Measurements from ENCODE around the gene MED13L.

The MED13L gene

DNA sequence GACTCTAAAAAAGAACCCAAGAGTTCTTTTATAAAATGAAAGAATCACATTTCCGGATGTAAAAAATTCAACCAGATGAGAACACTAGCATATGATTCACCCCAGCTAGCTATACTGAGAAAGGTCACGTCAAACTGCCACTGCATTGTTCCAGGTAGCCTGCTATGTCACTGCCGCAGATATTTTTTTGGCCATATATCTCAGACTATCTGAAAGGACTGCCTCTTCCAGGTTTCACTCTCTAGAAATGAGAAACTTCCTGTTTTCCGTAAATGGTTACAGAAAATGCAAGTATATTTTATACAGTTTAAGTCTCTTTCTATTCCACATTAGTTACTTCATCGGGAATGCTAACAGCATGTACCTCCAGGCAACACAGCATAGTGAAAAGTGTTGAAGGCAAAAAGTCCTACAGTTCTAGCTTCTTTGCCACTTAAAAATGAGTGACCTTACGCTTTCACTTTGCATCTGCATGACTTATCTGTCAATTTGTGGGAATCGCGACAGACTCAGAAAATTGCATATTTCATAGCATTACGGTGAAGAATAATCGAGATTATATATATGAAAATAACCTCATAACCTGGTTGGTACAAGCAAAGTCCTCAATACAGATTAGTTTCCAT lies 105.2 kb downstream of the MED13L start:
- no peak overlapping the region for H3K4me2 ChIP-seq (ENCODE audit: low read length)
- no peaks in the 10 kb centered on the region for H3K27me3 ChIP-seq (ENCODE audit: control insufficient read depth, insufficient read depth, low read length)
- no peak overlapping the region for H3K9ac ChIP-seq (ENCODE audit: low read depth, low read length)
- H3K36me3 ChIP-seq (ENCODE audit: insufficient read depth, low read length), result no peaks in the 10 kb centered on the region
- H3K4me1 ChIP-seq (ENCODE audit: control insufficient read depth, insufficient read depth, low read length), result peaks cover 15% of the 10 kb centered on the region
- no peak overlapping the region for H3K4me3 ChIP-seq (ENCODE audit: low read length)
- H3K9me3 ChIP-seq (replicated peaks; ENCODE audit: low read length), result no peaks in the 10 kb centered on the region

GRCh38 chr12:116171549-116171948 lies 105.9 kb downstream of the MED13L start:
- Histone ChIP-seq H3K4me1 (ENCODE audit: control insufficient read depth, insufficient read depth, low read length) (peaks cover 16% of the 10 kb centered on the region), H3K27me3 (ENCODE audit: control insufficient read depth, insufficient read depth, low read length) (no peaks in the 10 kb centered on the region), H3K9ac (ENCODE audit: low read depth, low read length) (no peak overlapping the region), H3K9me3 (replicated peaks; ENCODE audit: low read length) (no peaks in the 10 kb centered on the region), H3K4me2 (ENCODE audit: low read length) (peak overlapping the region; percentile 53), H3K36me3 (ENCODE audit: insufficient read depth, low read length) (no peaks in the 10 kb centered on the region), H3K4me3 (ENCODE audit: low read length) (peak overlapping the region; percentile 7)

DNA sequence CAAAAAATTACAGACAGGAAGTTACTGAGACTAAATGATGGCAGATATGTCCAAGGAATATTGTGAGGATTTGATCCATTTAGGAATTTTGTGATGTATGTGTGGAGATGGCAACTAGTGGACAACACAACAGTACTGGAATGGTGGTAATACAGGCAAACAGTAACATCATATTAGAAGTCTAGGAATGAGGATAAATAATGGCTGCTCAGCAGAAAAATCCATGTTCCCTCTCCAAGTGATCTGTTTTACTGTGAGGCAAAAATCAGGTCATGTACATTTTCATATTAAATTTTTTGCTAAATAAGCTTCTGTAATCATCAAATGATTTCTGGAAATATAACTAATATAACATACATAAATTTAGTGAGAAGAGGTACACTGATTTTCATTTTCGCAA lies 108.4 kb downstream of the MED13L start:
- Histone ChIP-seq H3K9me3 (replicated peaks; ENCODE audit: low read length) (no peaks in the 10 kb centered on the region), H3K36me3 (ENCODE audit: insufficient read depth, low read length) (no peaks in the 10 kb centered on the region), H3K4me1 (ENCODE audit: control insufficient read depth, insufficient read depth, low read length) (peaks cover 40% of the 10 kb centered on the region), H3K4me2 (ENCODE audit: low read length) (no peak overlapping the region), H3K4me3 (ENCODE audit: low read length) (no peak overlapping the region), H3K27me3 (ENCODE audit: control insufficient read depth, insufficient read depth, low read length) (no peaks in the 10 kb centered on the region), H3K9ac (ENCODE audit: low read depth, low read length) (no peak overlapping the region)

- Histone ChIP-seq H3K9ac (ENCODE audit: low read depth, low read length) (no peak overlapping the region), H3K27me3 (ENCODE audit: control insufficient read depth, insufficient read depth, low read length) (no peaks in the 10 kb centered on the region), H3K36me3 (ENCODE audit: insufficient read depth, low read length) (no peaks in the 10 kb centered on the region), H3K4me2 (ENCODE audit: low read length) (no peak overlapping the region), H3K4me3 (ENCODE audit: low read length) (no peak overlapping the region), H3K4me1 (ENCODE audit: control insufficient read depth, insufficient read depth, low read length) (peaks cover 37% of the 10 kb centered on the region), H3K9me3 (replicated peaks; ENCODE audit: low read length) (no peaks in the 10 kb centered on the region)
Measured at GRCh38 chr12:116166306-116166705, 111.2 kb downstream of the MED13L start.

- H3K27me3 ChIP-seq (ENCODE audit: control insufficient read depth, insufficient read depth, low read length), result no peaks in the 10 kb centered on the region
- peak overlapping the region; percentile 69 for H3K4me2 ChIP-seq (ENCODE audit: low read length)
- H3K4me1 ChIP-seq (ENCODE audit: control insufficient read depth, insufficient read depth, low read length), result peaks cover 39% of the 10 kb centered on the region
- no peaks in the 10 kb centered on the region for H3K36me3 ChIP-seq (ENCODE audit: insufficient read depth, low read length)
- H3K9me3 ChIP-seq (replicated peaks; ENCODE audit: low read length), result no peaks in the 10 kb centered on the region
- no peak overlapping the region for H3K9ac ChIP-seq (ENCODE audit: low read depth, low read length)
- no peak overlapping the region for H3K4me3 ChIP-seq (ENCODE audit: low read length)
Measured at GRCh38 chr12:116165036-116165425, 112.5 kb downstream of the MED13L start.

DNA sequence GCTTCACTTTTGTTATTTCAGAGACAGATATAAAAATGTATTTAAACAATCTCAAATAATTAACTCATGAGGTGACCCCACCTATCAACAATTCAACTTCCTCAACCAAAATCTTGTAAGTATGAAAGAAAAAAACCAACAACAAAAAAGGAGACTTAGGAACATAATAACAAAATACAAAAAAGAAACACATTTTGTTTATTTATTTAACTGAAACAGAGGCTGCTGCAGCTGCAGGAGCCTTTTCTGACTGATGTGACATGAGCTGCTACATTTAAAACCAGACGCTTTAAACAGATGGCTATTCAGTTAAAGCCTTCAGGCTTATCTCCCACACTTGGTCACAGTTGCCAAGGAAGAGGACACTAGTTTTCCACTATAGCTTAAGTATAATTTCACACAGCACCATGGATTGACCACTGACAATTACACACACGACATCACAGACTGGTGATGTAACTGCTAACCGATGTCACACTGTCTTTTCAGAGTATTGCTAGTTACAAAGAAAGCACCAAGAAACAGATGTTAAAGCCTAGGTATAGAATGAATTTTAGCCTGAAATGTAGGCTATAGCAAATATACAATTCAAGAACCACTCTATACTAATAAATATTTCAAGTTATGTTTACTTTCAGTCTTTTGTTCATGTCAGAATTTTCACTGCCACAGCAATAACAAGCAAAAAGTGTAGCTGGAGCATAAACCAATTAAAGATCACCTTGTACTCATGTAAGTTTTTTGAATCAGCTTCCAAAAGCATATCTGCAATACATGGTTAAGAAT lies 113.0 kb downstream of the MED13L start:
- no peaks in the 10 kb centered on the region for H3K36me3 ChIP-seq (ENCODE audit: insufficient read depth, low read length)
- peak overlapping the region; percentile 9 for H3K4me3 ChIP-seq (ENCODE audit: low read length)

DNA sequence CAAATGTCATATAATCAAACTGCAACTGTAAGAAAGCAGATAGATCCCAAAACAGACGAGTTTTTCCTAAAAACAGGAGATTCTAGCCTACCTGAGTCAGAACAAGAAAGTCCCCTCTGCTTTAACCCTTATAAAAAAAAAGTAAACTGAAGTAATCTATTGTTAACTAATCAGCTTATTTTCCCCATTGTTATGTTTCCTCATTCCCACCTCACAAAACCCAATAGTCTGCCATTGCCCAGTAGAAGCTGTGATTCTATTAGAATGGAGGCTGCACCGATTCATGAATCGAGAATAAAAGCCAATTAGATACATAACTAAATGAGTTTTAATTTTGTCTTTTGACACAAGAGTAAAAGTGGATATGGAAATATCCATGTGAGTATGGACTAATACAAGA lies 115.4 kb downstream of the MED13L start:
- no peaks in the 10 kb centered on the region for H3K27me3 ChIP-seq (ENCODE audit: control insufficient read depth, insufficient read depth, low read length)
- H3K9me3 ChIP-seq (replicated peaks; ENCODE audit: low read length), result no peaks in the 10 kb centered on the region
- peaks cover 50% of the 10 kb centered on the region for H3K4me1 ChIP-seq (ENCODE audit: control insufficient read depth, insufficient read depth, low read length)
- H3K4me2 ChIP-seq (ENCODE audit: low read length), result no peak overlapping the region
- H3K9ac ChIP-seq (ENCODE audit: low read depth, low read length), result no peak overlapping the region
- H3K4me3 ChIP-seq (ENCODE audit: low read length), result no peak overlapping the region
- H3K36me3 ChIP-seq (ENCODE audit: insufficient read depth, low read length), result no peaks in the 10 kb centered on the region

More for the DNA sequence above, 113.0 kb downstream of the MED13L start:
- no peaks in the 10 kb centered on the region for H3K9me3 ChIP-seq (replicated peaks; ENCODE audit: low read length)
- no peaks in the 10 kb centered on the region for H3K27me3 ChIP-seq (ENCODE audit: control insufficient read depth, insufficient read depth, low read length)
- peak overlapping the region; percentile 28 for H3K9ac ChIP-seq (ENCODE audit: low read depth, low read length)
- H3K4me2 ChIP-seq (ENCODE audit: low read length), result peak overlapping the region; percentile 69
- H3K4me1 ChIP-seq (ENCODE audit: control insufficient read depth, insufficient read depth, low read length), result peaks cover 43% of the 10 kb centered on the region

GRCh38 chr12:116161588-116161987 lies 115.9 kb downstream of the MED13L start:
- H3K9me3 ChIP-seq (replicated peaks; ENCODE audit: low read length), result no peaks in the 10 kb centered on the region
- H3K9ac ChIP-seq (ENCODE audit: low read depth, low read length), result no peak overlapping the region
- no peaks in the 10 kb centered on the region for H3K27me3 ChIP-seq (ENCODE audit: control insufficient read depth, insufficient read depth, low read length)
- no peak overlapping the region for H3K4me2 ChIP-seq (ENCODE audit: low read length)
- peaks cover 50% of the 10 kb centered on the region for H3K4me1 ChIP-seq (ENCODE audit: control insufficient read depth, insufficient read depth, low read length)
- no peak overlapping the region for H3K4me3 ChIP-seq (ENCODE audit: low read length)
- no peaks in the 10 kb centered on the region for H3K36me3 ChIP-seq (ENCODE audit: insufficient read depth, low read length)

- no peak overlapping the region for H3K4me3 ChIP-seq (ENCODE audit: low read length)
- H3K9me3 ChIP-seq (replicated peaks; ENCODE audit: low read length), result no peaks in the 10 kb centered on the region
- peaks cover 44% of the 10 kb centered on the region for H3K4me1 ChIP-seq (ENCODE audit: control insufficient read depth, insufficient read depth, low read length)
- H3K9ac ChIP-seq (ENCODE audit: low read depth, low read length), result no peak overlapping the region
- no peak overlapping the region for H3K4me2 ChIP-seq (ENCODE audit: low read length)
- H3K36me3 ChIP-seq (ENCODE audit: insufficient read depth, low read length), result no peaks in the 10 kb centered on the region
- no peaks in the 10 kb centered on the region for H3K27me3 ChIP-seq (ENCODE audit: control insufficient read depth, insufficient read depth, low read length)
Measured at GRCh38 chr12:116160883-116161458, 116.5 kb downstream of the MED13L start.

- Histone ChIP-seq H3K4me1 (ENCODE audit: control insufficient read depth, insufficient read depth, low read length) (peaks cover 36% of the 10 kb centered on the region), H3K4me2 (ENCODE audit: low read length) (no peak overlapping the region)
Measured at GRCh38 chr12:116160231-116160630, 117.3 kb downstream of the MED13L start.

DNA sequence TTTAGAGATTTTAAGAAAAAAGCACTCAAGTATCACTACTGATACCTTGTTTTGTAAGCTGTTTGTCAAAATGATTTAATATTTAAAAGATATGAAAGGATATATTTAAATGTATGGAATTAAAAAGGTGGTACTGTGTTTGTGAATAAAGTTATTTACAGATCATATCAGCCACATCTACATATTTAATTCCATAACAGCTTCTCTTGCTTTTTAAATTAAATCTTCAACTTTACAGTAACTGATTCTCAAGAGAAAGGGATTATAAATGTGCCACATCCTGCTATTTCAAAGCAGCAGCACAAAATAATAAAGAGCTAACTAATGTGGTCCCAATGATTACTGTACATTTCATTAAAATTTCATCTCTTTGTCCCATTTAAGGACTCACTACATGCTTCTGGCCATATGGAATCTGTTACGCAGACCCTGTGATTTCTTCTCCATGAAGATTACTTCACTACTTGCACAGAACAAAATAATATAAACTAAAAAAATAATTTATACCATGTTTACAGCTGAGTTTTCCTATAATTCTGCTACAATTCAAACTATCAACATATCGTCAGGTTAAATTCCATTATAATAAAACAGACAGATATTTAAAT lies 117.8 kb downstream of the MED13L start:
- Histone ChIP-seq H3K9ac (ENCODE audit: low read depth, low read length) (no peak overlapping the region), H3K27me3 (ENCODE audit: control insufficient read depth, insufficient read depth, low read length) (no peaks in the 10 kb centered on the region), H3K4me3 (ENCODE audit: low read length) (no peak overlapping the region), H3K9me3 (replicated peaks; ENCODE audit: low read length) (no peaks in the 10 kb centered on the region), H3K4me2 (ENCODE audit: low read length) (no peak overlapping the region), H3K36me3 (ENCODE audit: insufficient read depth, low read length) (no peaks in the 10 kb centered on the region), H3K4me1 (ENCODE audit: control insufficient read depth, insufficient read depth, low read length) (peaks cover 31% of the 10 kb centered on the region)

More at GRCh38 chr12:116160231-116160630, 117.3 kb downstream of the MED13L start:
- Histone ChIP-seq H3K4me3 (ENCODE audit: low read length) (no peak overlapping the region), H3K27me3 (ENCODE audit: control insufficient read depth, insufficient read depth, low read length) (no peaks in the 10 kb centered on the region), H3K9ac (ENCODE audit: low read depth, low read length) (no peak overlapping the region), H3K9me3 (replicated peaks; ENCODE audit: low read length) (no peaks in the 10 kb centered on the region), H3K36me3 (ENCODE audit: insufficient read depth, low read length) (no peaks in the 10 kb centered on the region)
